Activated CD4-positive, alpha-beta T cell treated with anti-CD3 and anti-CD28 coated beads, Interleukin-2, amount 50 U/mL, for 16 hours (primary cell): ENCODE results near the gene CYFIP1.
A peak's percentile ranks its signal among the peaks of the same experiment; 100 is the strongest.
"Not testable (repeated sequence)": the region's sequence is repeated elsewhere in the genome, so short reads cannot be mapped to it uniquely, and the experiment has no call there.

Experiments
- DNase-seq: peaks from one replicate; pipeline ENCODE4 v3.0.0-alpha.2; 2020

The CYFIP1 gene

GRCh38 chr15:22980189-22981050, at the start of gene CYFIP1:
CYFIP1 (minus strand) TSS chr15:22980368; CDS start chr15:22947285, 33,083 bp downstream.
- DNase-seq = peak; percentile 45

GRCh38 chr15:23026218-23026617, 46.0 kb upstream of the CYFIP1 start:
- DNase-seq = no peak

GRCh38 chr15:23022156-23022555, 42.0 kb upstream of the CYFIP1 start:
- DNase-seq = no peak

GRCh38 chr15:23014394-23015000, 34.3 kb upstream of the CYFIP1 start:
- DNase-seq = no peak

GRCh38 chr15:23013681-23014080, 33.5 kb upstream of the CYFIP1 start:
- DNase-seq = no peak

GRCh38 chr15:23012616-23013015, 32.4 kb upstream of the CYFIP1 start:
- DNase-seq = not testable (repeated sequence)

GRCh38 chr15:23003736-23004135, 23.6 kb upstream of the CYFIP1 start:
- no peak for DNase-seq

- DNase-seq = no peak
These were observed 22.8 kb upstream of the CYFIP1 start for GRCh38 chr15:23002920-23003319.

GRCh38 chr15:22995795-22996194, 15.6 kb upstream of the CYFIP1 start:
- no peak for DNase-seq

GRCh38 chr15:22992024-22992326, 11.8 kb upstream of the CYFIP1 start:
- DNase-seq = no peak

- DNase-seq = no peak
These were observed 9.7 kb upstream of the CYFIP1 start for GRCh38 chr15:22989576-22990477.

GRCh38 chr15:22988811-22989210, 8.6 kb upstream of the CYFIP1 start:
- DNase-seq = no peak

GRCh38 chr15:22981931-22982330, 1.8 kb upstream of the CYFIP1 start:
- not testable (repeated sequence) for DNase-seq

- DNase-seq = no peak
These were observed 1.1 kb upstream of the CYFIP1 start for GRCh38 chr15:22981051-22981840.

GRCh38 chr15:22979238-22980188, 655 bp downstream of the CYFIP1 start:
- peak; percentile 49 for DNase-seq

- DNase-seq = peak; percentile 3
These were observed 1.4 kb downstream of the CYFIP1 start for GRCh38 chr15:22978691-22979237.

- DNase-seq = no peak
These were observed 5.4 kb downstream of the CYFIP1 start for GRCh38 chr15:22974745-22975144.

GRCh38 chr15:22973987-22974386, 6.2 kb downstream of the CYFIP1 start:
- DNase-seq = no peak

- peak; percentile 11 for DNase-seq
These were observed 6.9 kb downstream of the CYFIP1 start for GRCh38 chr15:22973286-22973685.

GRCh38 chr15:22969489-22969888, 10.7 kb downstream of the CYFIP1 start:
- no peak for DNase-seq

- DNase-seq = no peak
These were observed 11.8 kb downstream of the CYFIP1 start for GRCh38 chr15:22968366-22968765.
